ENCODE results near the gene GNG7.
"Not testable (repeated sequence)": the region's sequence is repeated elsewhere in the genome, so short reads cannot be mapped to it uniquely, and the experiment has no call there.

GNG7 gene

GRCh38 chr19:2547033-2547680, 155.3 kb downstream of the GNG7 start:
- no peak for DNase-seq

- DNase-seq, result no peak
Measured at GRCh38 chr19:2546128-2547032, 156.1 kb downstream of the GNG7 start.

GRCh38 chr19:2545416-2546127, 156.9 kb downstream of the GNG7 start:
- DNase-seq, result not testable (repeated sequence)

GRCh38 chr19:2544576-2545415, 157.7 kb downstream of the GNG7 start:
- no peak for DNase-seq

DNA sequence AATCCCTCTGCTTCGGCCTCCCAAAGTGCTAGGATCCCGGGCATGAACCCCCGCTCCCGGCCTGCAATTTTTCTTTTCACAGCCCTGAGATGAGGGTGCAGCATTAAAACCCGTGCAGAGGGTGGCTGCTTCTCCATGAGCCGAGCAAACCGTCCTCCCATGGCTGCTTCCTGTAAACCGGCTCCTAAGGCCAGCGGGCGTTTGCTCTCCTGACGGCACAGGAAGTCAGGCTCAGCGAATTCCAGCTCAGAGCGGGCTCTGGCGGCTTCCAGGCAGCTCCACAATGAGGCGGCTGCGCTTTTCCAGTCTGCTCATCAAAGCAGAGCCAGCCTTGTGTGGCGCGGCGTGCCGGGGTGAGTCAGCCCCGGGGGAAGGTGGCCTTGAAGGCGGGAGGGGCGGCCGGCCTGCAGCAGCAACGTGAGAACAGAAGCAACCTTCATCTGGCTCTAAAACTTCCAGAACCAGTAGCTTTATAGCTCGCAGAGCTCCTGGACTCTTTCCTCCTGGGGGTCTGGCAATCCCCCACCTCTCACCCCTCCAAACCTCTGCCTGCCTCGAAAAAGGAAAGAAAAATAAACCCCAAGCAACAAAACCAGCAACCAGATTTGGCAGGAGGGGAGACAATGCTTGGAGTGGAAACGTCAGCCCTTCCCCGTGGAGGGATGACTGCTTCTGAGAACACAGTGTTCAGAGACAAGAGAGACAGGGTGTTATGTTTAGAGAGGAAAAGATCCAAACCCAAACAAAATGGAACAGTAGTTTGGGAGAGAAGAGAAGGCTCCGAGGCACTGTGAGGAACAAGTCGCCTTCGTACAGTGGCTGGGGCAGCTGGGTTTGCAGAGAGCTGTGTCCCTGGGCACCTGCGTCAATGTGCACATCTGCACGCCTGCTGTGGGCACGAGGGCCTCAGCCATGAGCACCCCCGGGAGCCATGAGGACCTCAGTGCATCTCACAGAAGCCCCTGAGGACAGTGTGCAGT, 158.7 kb downstream of the GNG7 start:
- DNase-seq, result peak; percentile 75

DNA sequence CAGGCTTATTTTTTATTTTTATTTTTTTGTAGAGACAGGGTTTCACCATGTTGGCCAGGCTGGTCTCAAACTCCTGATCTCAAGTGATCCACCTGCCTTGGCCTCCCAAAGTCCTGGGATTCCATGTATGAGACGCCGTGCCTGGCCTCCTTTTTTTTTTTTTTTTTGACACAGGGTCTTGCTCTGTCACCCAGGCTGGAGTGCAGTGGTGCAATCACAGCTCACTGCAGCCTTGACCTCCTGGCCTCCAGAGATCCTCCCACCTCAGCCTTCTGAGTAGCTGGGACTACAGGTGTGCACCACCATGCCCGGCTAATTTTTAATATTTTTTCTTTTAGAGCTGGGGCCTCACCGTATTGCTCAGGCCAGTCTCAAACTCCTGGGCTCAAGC, 159.4 kb downstream of the GNG7 start:
- DNase-seq, result not testable (repeated sequence)

DNA sequence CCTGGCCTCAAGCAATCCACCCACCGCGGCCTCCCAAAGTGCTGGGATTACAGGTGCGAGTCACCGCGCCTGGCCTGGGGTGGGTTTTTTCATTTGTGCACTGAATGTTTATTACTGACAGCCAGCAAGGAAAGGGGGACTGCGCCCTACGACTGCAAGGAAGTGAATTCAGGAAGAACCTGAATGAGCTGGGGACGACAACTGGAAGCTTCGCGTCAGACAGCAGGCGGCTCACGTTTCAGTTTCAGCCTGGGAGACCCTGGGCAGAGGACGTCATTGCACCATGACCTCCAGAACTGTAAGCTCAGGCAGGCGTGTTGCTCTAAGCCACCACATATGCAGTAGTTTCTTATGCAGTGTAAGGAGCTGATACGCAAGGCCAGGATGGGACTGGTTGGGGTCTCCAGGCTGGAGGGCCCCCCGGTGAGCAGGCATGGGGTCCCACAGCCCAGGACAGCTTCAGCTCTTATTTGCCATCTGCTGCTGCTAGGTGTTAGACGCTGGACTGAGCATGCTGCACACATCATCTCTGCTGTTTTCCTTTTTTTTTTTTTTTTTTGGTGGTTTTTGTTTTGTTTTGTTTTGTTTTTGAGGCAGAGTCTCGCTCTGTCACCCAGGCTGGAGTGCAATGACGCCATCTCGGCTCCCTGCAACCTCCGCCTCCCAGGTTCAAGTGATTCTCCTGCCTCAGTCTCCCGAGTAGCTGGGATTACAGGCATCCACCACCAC, 160.0 kb downstream of the GNG7 start:
- no peak for DNase-seq

GRCh38 chr19:2540646-2541454, 161.6 kb downstream of the GNG7 start:
- DNase-seq, result no peak

DNA sequence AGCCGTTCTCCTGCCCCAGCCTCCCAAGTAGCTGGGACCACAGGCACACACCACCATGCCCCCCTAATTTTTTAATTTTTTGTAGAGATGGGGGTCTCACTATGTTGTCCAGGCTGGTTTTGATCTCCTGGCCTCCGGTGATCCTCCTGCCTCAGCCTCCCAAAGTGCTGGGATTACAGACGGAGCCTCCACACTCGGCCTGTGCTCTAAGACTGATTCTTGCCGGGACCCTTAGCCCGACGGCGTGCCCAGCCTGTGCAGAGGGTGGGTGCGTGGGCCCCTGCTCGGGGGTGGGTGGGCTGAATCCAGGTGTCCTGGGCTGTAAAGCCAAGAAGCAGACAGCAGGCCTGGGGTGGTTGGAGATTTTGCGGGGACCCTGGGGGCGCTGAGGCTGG, 162.2 kb downstream of the GNG7 start:
- DNase-seq, result no peak

- no peak for DNase-seq
Measured at GRCh38 chr19:2538096-2538757, 164.3 kb downstream of the GNG7 start.

DNA sequence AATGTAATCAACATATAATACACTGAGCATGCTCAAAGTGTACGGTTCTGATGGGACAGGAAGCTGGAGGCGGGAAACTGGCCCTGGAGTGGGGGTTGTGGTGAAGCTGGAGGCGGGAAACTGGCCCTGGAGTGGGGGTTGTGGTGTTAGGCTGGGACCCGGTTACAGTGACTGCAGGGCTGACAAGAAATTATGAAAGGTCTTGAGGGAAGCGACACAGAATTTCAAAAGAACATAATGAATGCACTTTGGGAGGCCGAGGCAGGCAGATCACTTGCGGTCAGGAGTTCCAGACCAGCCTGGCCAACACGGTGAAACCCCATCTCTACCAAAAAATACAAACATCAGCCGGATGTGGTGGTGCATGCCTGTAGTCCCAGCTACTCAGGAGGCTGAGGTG, 164.9 kb downstream of the GNG7 start:
- DNase-seq, result not testable (repeated sequence)

- DNase-seq, result no peak
Measured at GRCh38 chr19:2536461-2536860, 166.0 kb downstream of the GNG7 start.

DNA sequence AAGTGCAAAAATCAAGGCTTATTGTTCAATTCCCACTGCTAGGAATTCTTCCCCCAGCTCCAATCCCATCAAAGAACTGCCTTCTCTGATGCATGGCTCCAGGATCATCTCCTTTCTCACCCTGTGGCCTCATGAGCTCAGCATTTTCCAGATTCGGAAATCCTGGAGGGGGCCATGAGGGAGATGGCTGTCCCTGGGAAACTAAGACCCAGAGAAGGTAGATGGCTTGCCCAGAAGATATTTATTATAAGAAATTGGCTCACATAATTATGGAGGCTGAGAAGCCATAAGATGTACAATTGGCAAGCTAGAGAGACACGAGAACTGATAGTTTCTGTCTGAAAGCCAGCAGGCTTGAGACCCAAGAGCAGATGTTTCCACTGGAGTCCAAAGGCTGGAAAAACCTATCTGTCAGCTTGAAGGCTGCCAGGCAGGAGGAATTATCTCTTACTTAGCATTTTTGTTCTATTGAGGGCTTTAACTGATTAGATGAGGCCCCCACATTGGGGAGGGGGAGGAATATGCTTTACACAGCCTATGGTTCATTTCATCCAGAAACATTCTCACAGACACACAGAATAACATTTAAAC, 168.0 kb downstream of the GNG7 start:
- no peak for DNase-seq

DNA sequence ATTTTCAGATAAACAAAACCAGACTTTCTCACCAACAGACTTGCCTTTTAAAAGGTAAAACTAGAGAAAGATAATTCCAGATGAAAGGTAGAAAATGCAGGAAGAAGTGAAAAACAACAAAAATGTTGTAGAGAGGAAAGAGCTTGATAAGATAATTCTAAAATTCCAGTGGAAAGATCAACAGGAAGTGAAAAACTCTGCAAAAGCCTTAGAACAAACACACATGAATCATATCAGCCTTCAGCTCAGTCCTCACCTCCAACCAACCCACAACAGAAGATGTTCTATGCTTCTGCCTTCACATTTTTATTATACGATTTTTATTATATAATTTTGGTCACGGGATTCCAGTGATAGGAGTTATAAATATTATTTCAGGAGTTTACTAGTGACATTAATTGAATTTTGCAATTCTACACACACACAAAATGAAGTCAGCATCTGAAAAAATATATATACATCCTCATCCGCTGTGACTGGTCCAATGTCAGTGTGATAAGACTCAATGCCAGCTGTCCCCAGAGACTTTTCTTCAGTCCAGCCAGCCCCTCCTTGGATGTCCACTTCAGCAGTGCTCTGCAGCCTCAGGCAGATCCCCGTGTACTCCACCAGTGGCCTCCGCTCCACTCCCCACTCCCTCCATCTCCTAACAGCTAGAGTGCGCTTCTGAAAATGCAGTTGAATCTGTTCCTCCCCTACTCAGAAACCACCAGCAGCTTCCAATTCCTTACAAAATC, 168.6 kb downstream of the GNG7 start:
- DNase-seq, result no peak

DNA sequence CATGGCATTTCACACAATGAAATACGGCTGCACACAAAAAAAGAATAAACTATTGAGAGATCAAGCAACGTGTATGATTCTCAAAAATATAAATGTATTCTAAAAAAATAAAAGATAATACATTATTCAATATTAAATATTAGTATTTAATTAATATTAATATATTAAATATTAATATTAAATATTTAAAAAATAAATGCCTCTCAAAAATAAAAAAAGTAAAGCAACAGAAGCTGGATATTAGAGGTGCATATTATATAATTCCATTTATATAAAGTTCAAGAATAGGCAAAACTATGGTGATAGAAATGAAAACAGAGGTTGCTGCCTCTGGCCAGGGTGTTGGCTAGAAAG, 169.4 kb downstream of the GNG7 start:
- no peak for DNase-seq

- no peak for DNase-seq
Measured at GRCh38 chr19:2532252-2533071, 170.0 kb downstream of the GNG7 start.

- not testable (repeated sequence) for DNase-seq
Measured at GRCh38 chr19:2529942-2530341, 172.6 kb downstream of the GNG7 start.

Measured in stimulated activated CD4-positive, alpha-beta T cell treated with anti-CD3 and anti-CD28 coated beads, Interleukin-4, amount 100 ng/mL, for 1 hour (primary cell).